WTC11 (cell line): ENCODE results near the gene PHLPP1. TPM values are rescaled to one million over a fixed set of nuclear protein-coding genes. Genes with fewer than 3 reads are reported as not detected.

Source experiments
- ATAC-seq: fragments of 200-7000 bp; cut with Tn5 transposase; 2 replicates; pipeline ENCODE4 v1.10.0; 2021; ENCODE audit warnings: mild to moderate bottlenecking, moderate library complexity
- CTCF ChIA-PET: fragments of 300-600 bp; sonication (Branson Sonifier 250); formaldehyde crosslinking; loops from one replicate; lab custom pipeline; 2021; ENCODE audit warnings: antibody characterized with exemption; lab: Charles Lee
- POLR2A ChIA-PET: fragments of 350-600 bp; sonication (Branson Sonifier 250); formaldehyde crosslinking; loops from one replicate; lab custom pipeline; 2021; ENCODE audit warnings: antibody characterized with exemption; lab: Charles Lee
- DNase-seq: peaks from one replicate; pipeline ENCODE4 v3.0.0; 2021; ENCODE audit warnings: low spot score
- H3K27ac Mint-ChIP-seq: 2 replicates; pipeline ENCODE4 v1.8.0; 2021; ENCODE audit warnings: mixed read lengths
- H3K27me3 Mint-ChIP-seq: 2 replicates; pipeline ENCODE4 v1.8.0; 2021; ENCODE audit warnings: low read depth, mild to moderate bottlenecking, moderate library complexity, mixed read lengths
- H3K36me3 Mint-ChIP-seq: 2 replicates; pipeline ENCODE4 v1.8.0; 2021; ENCODE audit warnings: mixed read lengths
- H3K4me1 Mint-ChIP-seq: 2 replicates; pipeline ENCODE4 v1.8.0; 2022; ENCODE audit warnings: mixed read lengths
- H3K4me3 Mint-ChIP-seq: 2 replicates; pipeline ENCODE4 v1.8.0; 2021; ENCODE audit warnings: mild to moderate bottlenecking, moderate library complexity, mixed read lengths
- H3K9me3 Mint-ChIP-seq: 2 replicates; pipeline ENCODE4 v1.8.0; 2021; ENCODE audit warnings: mixed read lengths
- EMX1 ChIP-seq: fragments of 250-450 bp; sonication (Bioruptor Pico); IDR thresholded peaks from 2 replicates; pipeline ENCODE4 v1.8.0; 2021; ENCODE audit warnings: mild to moderate bottlenecking
- GTF2I ChIP-seq: fragments of 250-450 bp; sonication (Bioruptor Pico); conservative IDR thresholded peaks from 2 replicates; pipeline ENCODE4 v1.4.0; 2021; ENCODE audit warnings: mild to moderate bottlenecking
- KAT7 ChIP-seq: sonication (generic); formaldehyde crosslinking; IDR thresholded peaks from 2 replicates; pipeline ENCODE4 v1.8.1; 2023; ENCODE audit warnings: missing genetic modification reagents, mild to moderate bottlenecking, borderline replicate concordance
- MXD4 ChIP-seq: fragments of 250-450 bp; sonication (Bioruptor Pico); IDR thresholded peaks from 2 replicates; pipeline ENCODE4 v1.8.0; 2021; ENCODE audit warnings: mild to moderate bottlenecking, moderate library complexity, borderline replicate concordance
- SP1 ChIP-seq: sonication (generic); formaldehyde crosslinking; conservative IDR thresholded peaks from 2 replicates; pipeline ENCODE4 v1.8.1; 2022; ENCODE audit warnings: missing genetic modification reagents
- ZNF396 ChIP-seq: fragments of 250-450 bp; sonication (Bioruptor Pico); IDR thresholded peaks from 2 replicates; pipeline ENCODE4 v1.8.0; 2021; ENCODE audit warnings: mild to moderate bottlenecking, moderate library complexity, borderline replicate concordance
- ZNF423 ChIP-seq: fragments of 250-450 bp; sonication (Bioruptor Pico); IDR thresholded peaks from 2 replicates; pipeline ENCODE4 v2.1.2; 2022; ENCODE audit warnings: mild to moderate bottlenecking, moderate library complexity
- total RNA-seq: library from RNA; stranded (reverse); gene quantifications from 3 replicates; pipeline ENCODE4 v1.2.3, GENCODE V29; 2021
- TF ChIP-seq, protein P1 (sequence below): sonication (generic); formaldehyde crosslinking; IDR thresholded peaks from 2 replicates; pipeline ENCODE4 v1.8.0; 2023; ENCODE audit warnings: missing genetic modification reagents, mild to moderate bottlenecking, borderline replicate concordance
- TF ChIP-seq, protein P2 (sequence below): sonication (generic); formaldehyde crosslinking; conservative IDR thresholded peaks from 2 replicates; pipeline ENCODE4 v1.8.1; 2023; ENCODE audit warnings: mild to moderate bottlenecking, low read depth, missing genetic modification reagents, moderate library complexity
- TF ChIP-seq, protein P3 (sequence below): sonication (generic); formaldehyde crosslinking; IDR thresholded peaks from 2 replicates; pipeline ENCODE4 v1.8.0; 2022; ENCODE audit warnings: mild to moderate bottlenecking, missing genetic modification reagents
- TF ChIP-seq, protein P4 (sequence below): sonication (generic); formaldehyde crosslinking; IDR thresholded peaks from 2 replicates; pipeline ENCODE4 v1.8.0; 2023; ENCODE audit warnings: mild to moderate bottlenecking, missing genetic modification reagents

PHLPP1 gene
- total RNA-seq, 1 experiment from 2014 or later: 52.0 TPM

DNA sequence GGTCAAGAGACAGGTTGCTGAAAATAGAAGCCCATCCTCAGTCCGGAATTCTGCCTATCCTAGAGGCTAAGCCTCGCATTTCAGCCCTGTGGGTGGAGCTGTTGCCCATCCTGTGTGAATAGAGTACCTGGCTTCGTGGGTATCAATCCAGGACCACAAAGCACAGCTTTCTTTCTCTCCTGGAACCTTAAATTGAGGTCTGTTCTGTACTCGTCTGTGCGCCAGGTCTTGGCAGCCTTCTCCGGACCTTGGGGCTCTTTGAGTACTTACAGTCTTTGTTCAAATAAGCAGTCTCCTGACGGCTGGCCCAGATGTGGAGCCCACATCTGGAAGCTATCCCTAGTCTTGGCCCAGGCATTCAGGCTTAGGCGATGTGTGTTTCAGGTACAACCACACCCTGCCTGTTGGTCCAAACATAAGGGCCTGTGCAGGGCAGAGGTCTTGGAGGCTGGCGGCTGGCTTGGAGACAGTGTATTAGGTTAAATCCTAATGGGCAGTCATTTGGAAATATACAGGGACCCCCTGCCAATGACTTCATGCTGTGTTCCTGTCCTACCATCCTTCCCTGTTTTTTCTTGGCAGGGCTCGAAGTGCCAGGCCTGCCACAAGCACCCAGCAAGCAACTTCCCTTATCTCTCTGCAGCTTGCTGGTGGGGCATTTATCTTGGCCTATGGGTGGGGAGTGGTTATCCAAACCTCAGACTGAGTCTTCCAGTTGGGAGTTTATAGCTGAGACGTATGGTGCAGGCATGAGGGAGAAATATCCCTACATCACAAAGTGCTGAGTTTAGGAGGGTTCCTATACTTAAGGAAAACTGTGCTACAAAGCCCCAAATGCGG is 310.1 kb downstream of the PHLPP1 start:
- Mint-ChIP-seq H3K27ac (no peak overlapping the region), H3K9me3 (peaks cover 2% of the 10 kb centered on the region; the same call in 1 of the 2 replicates), H3K4me3 (no peak overlapping the region), H3K4me1 (peaks cover 2% of the 10 kb centered on the region)
- peak; percentile 57 for DNase-seq
- POLR2A ChIA-PET: interaction anchor here (1.7 kb wide), 1 partner anchor 293 kb away, joined by 4 read pairs; no protein-coding TSS in a partner anchor
- TF ChIP-seq, protein P1, sequence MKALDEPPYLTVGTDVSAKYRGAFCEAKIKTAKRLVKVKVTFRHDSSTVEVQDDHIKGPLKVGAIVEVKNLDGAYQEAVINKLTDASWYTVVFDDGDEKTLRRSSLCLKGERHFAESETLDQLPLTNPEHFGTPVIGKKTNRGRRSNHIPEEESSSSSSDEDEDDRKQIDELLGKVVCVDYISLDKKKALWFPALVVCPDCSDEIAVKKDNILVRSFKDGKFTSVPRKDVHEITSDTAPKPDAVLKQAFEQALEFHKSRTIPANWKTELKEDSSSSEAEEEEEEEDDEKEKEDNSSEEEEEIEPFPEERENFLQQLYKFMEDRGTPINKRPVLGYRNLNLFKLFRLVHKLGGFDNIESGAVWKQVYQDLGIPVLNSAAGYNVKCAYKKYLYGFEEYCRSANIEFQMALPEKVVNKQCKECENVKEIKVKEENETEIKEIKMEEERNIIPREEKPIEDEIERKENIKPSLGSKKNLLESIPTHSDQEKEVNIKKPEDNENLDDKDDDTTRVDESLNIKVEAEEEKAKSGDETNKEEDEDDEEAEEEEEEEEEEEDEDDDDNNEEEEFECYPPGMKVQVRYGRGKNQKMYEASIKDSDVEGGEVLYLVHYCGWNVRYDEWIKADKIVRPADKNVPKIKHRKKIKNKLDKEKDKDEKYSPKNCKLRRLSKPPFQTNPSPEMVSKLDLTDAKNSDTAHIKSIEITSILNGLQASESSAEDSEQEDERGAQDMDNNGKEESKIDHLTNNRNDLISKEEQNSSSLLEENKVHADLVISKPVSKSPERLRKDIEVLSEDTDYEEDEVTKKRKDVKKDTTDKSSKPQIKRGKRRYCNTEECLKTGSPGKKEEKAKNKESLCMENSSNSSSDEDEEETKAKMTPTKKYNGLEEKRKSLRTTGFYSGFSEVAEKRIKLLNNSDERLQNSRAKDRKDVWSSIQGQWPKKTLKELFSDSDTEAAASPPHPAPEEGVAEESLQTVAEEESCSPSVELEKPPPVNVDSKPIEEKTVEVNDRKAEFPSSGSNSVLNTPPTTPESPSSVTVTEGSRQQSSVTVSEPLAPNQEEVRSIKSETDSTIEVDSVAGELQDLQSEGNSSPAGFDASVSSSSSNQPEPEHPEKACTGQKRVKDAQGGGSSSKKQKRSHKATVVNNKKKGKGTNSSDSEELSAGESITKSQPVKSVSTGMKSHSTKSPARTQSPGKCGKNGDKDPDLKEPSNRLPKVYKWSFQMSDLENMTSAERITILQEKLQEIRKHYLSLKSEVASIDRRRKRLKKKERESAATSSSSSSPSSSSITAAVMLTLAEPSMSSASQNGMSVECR (CRISPR knock-in tag): no peak
- TF ChIP-seq, protein P2, sequence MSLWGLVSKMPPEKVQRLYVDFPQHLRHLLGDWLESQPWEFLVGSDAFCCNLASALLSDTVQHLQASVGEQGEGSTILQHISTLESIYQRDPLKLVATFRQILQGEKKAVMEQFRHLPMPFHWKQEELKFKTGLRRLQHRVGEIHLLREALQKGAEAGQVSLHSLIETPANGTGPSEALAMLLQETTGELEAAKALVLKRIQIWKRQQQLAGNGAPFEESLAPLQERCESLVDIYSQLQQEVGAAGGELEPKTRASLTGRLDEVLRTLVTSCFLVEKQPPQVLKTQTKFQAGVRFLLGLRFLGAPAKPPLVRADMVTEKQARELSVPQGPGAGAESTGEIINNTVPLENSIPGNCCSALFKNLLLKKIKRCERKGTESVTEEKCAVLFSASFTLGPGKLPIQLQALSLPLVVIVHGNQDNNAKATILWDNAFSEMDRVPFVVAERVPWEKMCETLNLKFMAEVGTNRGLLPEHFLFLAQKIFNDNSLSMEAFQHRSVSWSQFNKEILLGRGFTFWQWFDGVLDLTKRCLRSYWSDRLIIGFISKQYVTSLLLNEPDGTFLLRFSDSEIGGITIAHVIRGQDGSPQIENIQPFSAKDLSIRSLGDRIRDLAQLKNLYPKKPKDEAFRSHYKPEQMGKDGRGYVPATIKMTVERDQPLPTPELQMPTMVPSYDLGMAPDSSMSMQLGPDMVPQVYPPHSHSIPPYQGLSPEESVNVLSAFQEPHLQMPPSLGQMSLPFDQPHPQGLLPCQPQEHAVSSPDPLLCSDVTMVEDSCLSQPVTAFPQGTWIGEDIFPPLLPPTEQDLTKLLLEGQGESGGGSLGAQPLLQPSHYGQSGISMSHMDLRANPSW: no peak
- TF ChIP-seq GTF2I (CRISPR knock-in tag) (no peak), EMX1 (CRISPR knock-in tag) (no peak), KAT7 (no peak)
- TF ChIP-seq, protein P3, sequence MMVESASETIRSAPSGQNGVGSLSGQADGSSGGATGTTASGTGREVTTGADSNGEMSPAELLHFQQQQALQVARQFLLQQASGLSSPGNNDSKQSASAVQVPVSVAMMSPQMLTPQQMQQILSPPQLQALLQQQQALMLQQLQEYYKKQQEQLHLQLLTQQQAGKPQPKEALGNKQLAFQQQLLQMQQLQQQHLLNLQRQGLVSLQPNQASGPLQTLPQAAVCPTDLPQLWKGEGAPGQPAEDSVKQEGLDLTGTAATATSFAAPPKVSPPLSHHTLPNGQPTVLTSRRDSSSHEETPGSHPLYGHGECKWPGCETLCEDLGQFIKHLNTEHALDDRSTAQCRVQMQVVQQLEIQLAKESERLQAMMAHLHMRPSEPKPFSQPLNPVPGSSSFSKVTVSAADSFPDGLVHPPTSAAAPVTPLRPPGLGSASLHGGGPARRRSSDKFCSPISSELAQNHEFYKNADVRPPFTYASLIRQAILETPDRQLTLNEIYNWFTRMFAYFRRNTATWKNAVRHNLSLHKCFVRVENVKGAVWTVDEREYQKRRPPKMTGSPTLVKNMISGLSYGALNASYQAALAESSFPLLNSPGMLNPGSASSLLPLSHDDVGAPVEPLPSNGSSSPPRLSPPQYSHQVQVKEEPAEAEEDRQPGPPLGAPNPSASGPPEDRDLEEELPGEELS (CRISPR knock-in tag): no peak
- TF ChIP-seq, all 79 proteins: peak for 0
- no peaks in the 10 kb centered on the region for H3K36me3 Mint-ChIP-seq
- CTCF ChIA-PET: interaction anchor here (0.5 to 1.9 kb wide), 24 partner anchors 9 to 567 kb away, joined by 3 to 20 read pairs (median 4); partner anchors contain the start of gene BCL2
- ATAC-seq: peak; percentile 89
- H3K27me3 Mint-ChIP-seq: peaks cover 17% of the 10 kb centered on the region

DNA sequence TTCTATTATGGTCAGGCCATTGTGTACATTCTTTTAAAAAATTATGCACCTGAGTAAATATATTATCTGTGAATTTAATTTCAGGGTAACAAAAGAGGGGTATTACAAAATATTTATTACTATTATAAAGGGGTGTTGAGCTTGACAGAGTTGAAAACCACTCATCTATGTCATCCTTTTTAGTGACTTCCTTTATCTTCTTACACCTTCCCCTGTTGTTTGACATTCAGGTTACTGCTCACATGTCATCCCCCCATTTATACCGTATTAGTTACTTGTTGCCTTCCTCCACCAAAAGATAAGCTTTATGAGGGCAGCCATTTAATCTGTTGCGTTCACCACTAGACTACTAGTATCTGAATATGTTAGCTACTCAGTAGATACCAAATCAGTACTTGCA is 313.0 kb downstream of the PHLPP1 start:
- H3K27me3 Mint-ChIP-seq: peaks cover 4% of the 10 kb centered on the region
- no peak overlapping the region for H3K4me3 Mint-ChIP-seq
- ChIA-PET POLR2A (no interaction called here), CTCF (no interaction called here)
- TF ChIP-seq ZNF423 (CRISPR knock-in tag) (no peak), MXD4 (CRISPR knock-in tag) (no peak), SP1 (CRISPR knock-in tag) (no peak), ZNF396 (no peak)
- TF ChIP-seq, protein P4, sequence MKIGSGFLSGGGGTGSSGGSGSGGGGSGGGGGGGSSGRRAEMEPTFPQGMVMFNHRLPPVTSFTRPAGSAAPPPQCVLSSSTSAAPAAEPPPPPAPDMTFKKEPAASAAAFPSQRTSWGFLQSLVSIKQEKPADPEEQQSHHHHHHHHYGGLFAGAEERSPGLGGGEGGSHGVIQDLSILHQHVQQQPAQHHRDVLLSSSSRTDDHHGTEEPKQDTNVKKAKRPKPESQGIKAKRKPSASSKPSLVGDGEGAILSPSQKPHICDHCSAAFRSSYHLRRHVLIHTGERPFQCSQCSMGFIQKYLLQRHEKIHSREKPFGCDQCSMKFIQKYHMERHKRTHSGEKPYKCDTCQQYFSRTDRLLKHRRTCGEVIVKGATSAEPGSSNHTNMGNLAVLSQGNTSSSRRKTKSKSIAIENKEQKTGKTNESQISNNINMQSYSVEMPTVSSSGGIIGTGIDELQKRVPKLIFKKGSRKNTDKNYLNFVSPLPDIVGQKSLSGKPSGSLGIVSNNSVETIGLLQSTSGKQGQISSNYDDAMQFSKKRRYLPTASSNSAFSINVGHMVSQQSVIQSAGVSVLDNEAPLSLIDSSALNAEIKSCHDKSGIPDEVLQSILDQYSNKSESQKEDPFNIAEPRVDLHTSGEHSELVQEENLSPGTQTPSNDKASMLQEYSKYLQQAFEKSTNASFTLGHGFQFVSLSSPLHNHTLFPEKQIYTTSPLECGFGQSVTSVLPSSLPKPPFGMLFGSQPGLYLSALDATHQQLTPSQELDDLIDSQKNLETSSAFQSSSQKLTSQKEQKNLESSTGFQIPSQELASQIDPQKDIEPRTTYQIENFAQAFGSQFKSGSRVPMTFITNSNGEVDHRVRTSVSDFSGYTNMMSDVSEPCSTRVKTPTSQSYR (CRISPR knock-in tag): no peak
- H3K27ac Mint-ChIP-seq: no peak overlapping the region
- H3K36me3 Mint-ChIP-seq: no peaks in the 10 kb centered on the region
- no peaks in the 10 kb centered on the region for H3K4me1 Mint-ChIP-seq
- peaks cover 3% of the 10 kb centered on the region; the same call in 1 of the 2 replicates for H3K9me3 Mint-ChIP-seq
- ATAC-seq (no peak), DNase-seq (no peak)

Other genes with a start within 250 kb of the PHLPP1 start
- 15.9 to 18.8 TPM (median 16.7 TPM) in 3 replicates for gene ZCCHC2, start 192.5 kb upstream of the PHLPP1 start, total RNA-seq